Measurements from ENCODE around the gene NIPAL4. TPM values are rescaled to one million over a fixed set of nuclear protein-coding genes. Genes with fewer than 3 reads are reported as not detected.
A peak's percentile ranks its signal among the peaks of the same experiment; 100 is the strongest.
"Not testable (repeated sequence)": the region's sequence is repeated elsewhere in the genome, so short reads cannot be mapped to it uniquely, and the experiment has no call there.

NIPAL4 gene
- total RNA-seq, result under 1 TPM in 1 of 4 donors, not detected in 3; 0.33 TPM

GRCh38 chr5:157459715-157460599 is at the start of gene NIPAL4:
NIPAL4 (plus strand) TSS chr5:157460213; CDS start chr5:157460321, 108 bp downstream.
- Histone ChIP-seq H3K4me1 (peaks cover 10 to 16% of the 10 kb centered on the region in 2 donors), H3K27ac (no peak within 1 kb of the TSS), H3K36me3 (no peaks in the 10 kb centered on the region), H3K27me3 (no peaks in the 10 kb centered on the region), H3K4me3 (replicated peaks in 1 of 3) (peak within 1 kb of the TSS; percentile 6 to 36 (median 27)), H3K9me3 (no peaks in the 10 kb centered on the region)
- intact Hi-C loops (cut with DNase I), result no loop called here
- WGBS, 2 donors, result 7 to 11% methylated on average over 16 to 23 of the region's 54 CpGs
- TF ChIP-seq CTCF (IDR thresholded peaks at IDR 0.05) (no peak), POLR2A (IDR thresholded peaks at IDR 0.05) (no peak)
- peak; percentile 19 to 25 for DNase-seq

- no peak overlapping the region for H3K4me3 ChIP-seq (replicated peaks in 1 of 3)
- no peaks in the 10 kb centered on the region for H3K9me3 ChIP-seq
- TF ChIP-seq POLR2A (IDR thresholded peaks at IDR 0.05) (no peak), CTCF (IDR thresholded peaks at IDR 0.05) (no peak)
- no peak overlapping the region for H3K27ac ChIP-seq
- intact Hi-C loops (cut with DNase I), result no loop called here
- no peaks in the 10 kb centered on the region for H3K4me1 ChIP-seq
- H3K27me3 ChIP-seq, result no peaks in the 10 kb centered on the region
- no peak for DNase-seq
- H3K36me3 ChIP-seq, result no peaks in the 10 kb centered on the region
Measured at GRCh38 chr5:157415838-157416237, 44.2 kb upstream of the NIPAL4 start.

GRCh38 chr5:157419521-157419920 is 40.5 kb upstream of the NIPAL4 start:
- intact Hi-C loops (cut with DNase I); H3K9me3 ChIP-seq; H3K27me3 ChIP-seq; H3K4me1 ChIP-seq; H3K4me3 ChIP-seq (replicated peaks in 1 of 3); DNase-seq; H3K27ac ChIP-seq; H3K36me3 ChIP-seq: not testable (repeated sequence)
- WGBS, 2 donors, result 94% methylated on average over 7 of the region's 30 CpGs; no CpG with 5 or more reads in 1 of the 2 donors

- not testable (repeated sequence) for H3K4me1 ChIP-seq; H3K4me3 ChIP-seq (replicated peaks in 1 of 3); H3K27ac ChIP-seq; H3K27me3 ChIP-seq; H3K9me3 ChIP-seq; DNase-seq; H3K36me3 ChIP-seq
- WGBS, 2 donors, result 94 to 96% methylated on average over 5 of the region's 5 CpGs
- intact Hi-C loops (cut with DNase I), result loop anchor here (2.0 kb wide), 1 partner anchor 49 kb away; no protein-coding TSS in a partner anchor
Measured at GRCh38 chr5:157429920-157430319, 30.1 kb upstream of the NIPAL4 start.

GRCh38 chr5:157431544-157432200 is 28.3 kb upstream of the NIPAL4 start:
- DNase-seq, result peak; percentile 20 to 35
- WGBS, 2 donors, result 32 to 35% methylated on average over 4 of the region's 4 CpGs
- peak in 4 of 6 experiments; percentile 58 to 77 (median 66) for TF ChIP-seq CTCF (IDR thresholded peaks at IDR 0.05)
- no peak for TF ChIP-seq POLR2A (IDR thresholded peaks at IDR 0.05)
- no peak overlapping the region for H3K4me3 ChIP-seq (replicated peaks in 1 of 3)
- H3K27ac ChIP-seq, result no peak overlapping the region
- no peaks in the 10 kb centered on the region for H3K9me3 ChIP-seq
- no peaks in the 10 kb centered on the region for H3K27me3 ChIP-seq
- H3K4me1 ChIP-seq, result no peaks in the 10 kb centered on the region
- no peaks in the 10 kb centered on the region for H3K36me3 ChIP-seq
- intact Hi-C loops (cut with DNase I), result loop anchor here (2.0 kb wide), 1 partner anchor 47 kb away; no protein-coding TSS in a partner anchor

- Histone ChIP-seq H3K4me1 (no peaks in the 10 kb centered on the region), H3K4me3 (replicated peaks in 1 of 3) (no peak overlapping the region), H3K27ac (no peak overlapping the region), H3K36me3 (no peaks in the 10 kb centered on the region), H3K27me3 (no peaks in the 10 kb centered on the region), H3K9me3 (no peaks in the 10 kb centered on the region)
- intact Hi-C loops (cut with DNase I), result no loop called here
- TF ChIP-seq CTCF (IDR thresholded peaks at IDR 0.05), result no peak
- no peak for TF ChIP-seq POLR2A (IDR thresholded peaks at IDR 0.05)
- 95 to 98% methylated on average over 4 of the region's 4 CpGs for WGBS, 2 donors
- no peak for DNase-seq
Measured at GRCh38 chr5:157434096-157434495, 25.9 kb upstream of the NIPAL4 start.
